Activated CD8-positive, alpha-beta memory T cell treated with anti-CD3 and anti-CD28 coated beads for 36 hours (primary cell): Measurements from ENCODE around the gene PDZD4. TPM values are rescaled to one million over a fixed set of nuclear protein-coding genes. Genes with fewer than 3 reads are reported as not detected.

Source experiments
- CTCF ChIA-PET: fragments of 350-600 bp; sonication (Branson Sonifier 250); formaldehyde crosslinking; loops from one replicate; lab custom pipeline; 2021; ENCODE audit warnings: antibody characterized with exemption; lab: Charles Lee
- POLR2A ChIA-PET: fragments of 350-600 bp; sonication (Branson Sonifier 250); formaldehyde crosslinking; loops from one replicate; lab custom pipeline; 2021; ENCODE audit warnings: antibody characterized with exemption; lab: Charles Lee
- total RNA-seq, 2 experiments: library from RNA; stranded (reverse); gene quantifications; one replicate each; pipeline ENCODE4 v1.2.3, GENCODE V29; 2021

Gene PDZD4
- total RNA-seq, 2 experiments from 2014 or later = 0.94 to 0.99 TPM

GRCh38 chrX:153851981-153852380 is 21.6 kb upstream of the PDZD4 start:
- ChIA-PET CTCF (no interaction called here), POLR2A (no interaction called here)

GRCh38 chrX:153848325-153848724 is 18.0 kb upstream of the PDZD4 start:
- POLR2A ChIA-PET = no interaction called here
- CTCF ChIA-PET = no interaction called here

GRCh38 chrX:153845842-153846241 is 15.5 kb upstream of the PDZD4 start:
- CTCF ChIA-PET = no interaction called here
- POLR2A ChIA-PET = no interaction called here

- POLR2A ChIA-PET = no interaction called here
- CTCF ChIA-PET = no interaction called here
Measured at GRCh38 chrX:153845195-153845594, 14.9 kb upstream of the PDZD4 start.

GRCh38 chrX:153844509-153845082 is 14.3 kb upstream of the PDZD4 start:
- ChIA-PET CTCF (no interaction called here), POLR2A (no interaction called here)

GRCh38 chrX:153836921-153837320 is 6.6 kb upstream of the PDZD4 start:
- POLR2A ChIA-PET = no interaction called here
- CTCF ChIA-PET = no interaction called here

GRCh38 chrX:153832728-153833127 is 2.4 kb upstream of the PDZD4 start:
- POLR2A ChIA-PET = no interaction called here

GRCh38 chrX:153831429-153832150 is 1.2 kb upstream of the PDZD4 start:
- POLR2A ChIA-PET = no interaction called here
- CTCF ChIA-PET = no interaction called here

More at GRCh38 chrX:153832728-153833127, 2.4 kb upstream of the PDZD4 start:
- CTCF ChIA-PET = no interaction called here

GRCh38 chrX:153830640-153831428 is 490 bp upstream of the PDZD4 start:
- ChIA-PET CTCF (no interaction called here), POLR2A (no interaction called here)

GRCh38 chrX:153829549-153829798 is 870 bp downstream of the PDZD4 start:
- CTCF ChIA-PET = no interaction called here
- POLR2A ChIA-PET = no interaction called here

- POLR2A ChIA-PET = no interaction called here
- CTCF ChIA-PET = no interaction called here
Measured at GRCh38 chrX:153828723-153829548, 1.4 kb downstream of the PDZD4 start.

- CTCF ChIA-PET = no interaction called here
- POLR2A ChIA-PET = no interaction called here
Measured at GRCh38 chrX:153828308-153828707, 2.0 kb downstream of the PDZD4 start.

GRCh38 chrX:153827903-153828302 is 2.4 kb downstream of the PDZD4 start:
- CTCF ChIA-PET = no interaction called here
- POLR2A ChIA-PET = no interaction called here

GRCh38 chrX:153827016-153827415 is 3.3 kb downstream of the PDZD4 start:
- ChIA-PET POLR2A (interaction anchor here (0.5 kb wide), 1 partner anchor 154 kb away, joined by 3 read pairs; no protein-coding TSS in a partner anchor), CTCF (no interaction called here)

- CTCF ChIA-PET = no interaction called here
Measured at GRCh38 chrX:153825042-153825441, 5.3 kb downstream of the PDZD4 start.

GRCh38 chrX:153824348-153824747 is 6.0 kb downstream of the PDZD4 start:
- ChIA-PET CTCF (no interaction called here), POLR2A (no interaction called here)

More at GRCh38 chrX:153825042-153825441, 5.3 kb downstream of the PDZD4 start:
- POLR2A ChIA-PET = no interaction called here

- ChIA-PET CTCF (no interaction called here), POLR2A (no interaction called here)
Measured at GRCh38 chrX:153821066-153821465, 9.3 kb downstream of the PDZD4 start.

- ChIA-PET CTCF (no interaction called here), POLR2A (no interaction called here)
Measured at GRCh38 chrX:153820601-153821000, 9.7 kb downstream of the PDZD4 start.

- ChIA-PET POLR2A (no interaction called here), CTCF (no interaction called here)
Measured at GRCh38 chrX:153819384-153820040, 10.8 kb downstream of the PDZD4 start.
